Right lobe of liver (tissue), 4 donors: ENCODE measurements around the gene CXCR6.

Source experiments
- CTCF ChIP-seq, 4 donors: fragments of 200-600 bp in 3 of 4; fragments of 450-650 bp in 1 of 4; IDR thresholded peaks; one replicate each; pipeline versions ENCODE4 v1.5.1 to v1.8.0; 2016 to 2022; ENCODE audit warnings: antibody characterized with exemption in 4 of 4, mild to moderate bottlenecking in 2 of 4
- POLR2A ChIP-seq: fragments of 450-650 bp; IDR thresholded peaks from one replicate; pipeline ENCODE4 v1.6.1; 2017; ENCODE audit warnings: antibody characterized with exemption, mild to moderate bottlenecking
- donor health status: DM: no; HTN: no; CAD: no.
- donor health status: DM: no; HTN: no; CAD: no.
- donor health status: DM: no; HTN: yes; CAD: no.

GRCh38 chr3:45927881-45928280 is 15.4 kb upstream of the CXCR6 start:
- TF ChIP-seq CTCF (IDR thresholded peaks at IDR 0.05) (no peak), POLR2A (no peak)
